ENCODE data around the gene ITGB5.
"Not testable (repeated sequence)": the region's sequence is repeated elsewhere in the genome, so short reads cannot be mapped to it uniquely, and the experiment has no call there.

Gene ITGB5

GRCh38 chr3:124837730-124838186 lies 49.4 kb downstream of the ITGB5 start:
- DNase-seq (ENCODE audit: low read depth in 2 of 2, low spot score in 1 of 2): no peak

- DNase-seq (ENCODE audit: low read depth in 2 of 2, low spot score in 1 of 2): no peak
These were observed 50.1 kb downstream of the ITGB5 start for GRCh38 chr3:124837065-124837464.

- DNase-seq (ENCODE audit: low read depth in 2 of 2, low spot score in 1 of 2): no peak
These were observed 50.7 kb downstream of the ITGB5 start for GRCh38 chr3:124836448-124836847.

GRCh38 chr3:124834723-124835718 lies 52.1 kb downstream of the ITGB5 start:
- DNase-seq (ENCODE audit: low read depth in 2 of 2, low spot score in 1 of 2): peak; percentile 7 to 9

- DNase-seq (ENCODE audit: low read depth in 2 of 2, low spot score in 1 of 2): no peak
These were observed 53.3 kb downstream of the ITGB5 start for GRCh38 chr3:124833710-124834332.

GRCh38 chr3:124832782-124833709 lies 54.1 kb downstream of the ITGB5 start:
- no peak for DNase-seq (ENCODE audit: low read depth in 2 of 2, low spot score in 1 of 2)

GRCh38 chr3:124831628-124832199 lies 55.5 kb downstream of the ITGB5 start:
- DNase-seq (ENCODE audit: low read depth in 2 of 2, low spot score in 1 of 2): no peak

GRCh38 chr3:124829819-124830554 lies 57.2 kb downstream of the ITGB5 start:
- no peak for DNase-seq (ENCODE audit: low read depth in 2 of 2, low spot score in 1 of 2)

GRCh38 chr3:124829178-124829818 lies 57.9 kb downstream of the ITGB5 start:
- no peak for DNase-seq (ENCODE audit: low read depth in 2 of 2, low spot score in 1 of 2)

- DNase-seq (ENCODE audit: low read depth in 2 of 2, low spot score in 1 of 2): not testable (repeated sequence)
These were observed 59.5 kb downstream of the ITGB5 start for GRCh38 chr3:124827476-124828206.

- DNase-seq (ENCODE audit: low read depth in 2 of 2, low spot score in 1 of 2): no peak
These were observed 60.5 kb downstream of the ITGB5 start for GRCh38 chr3:124826703-124827102.

GRCh38 chr3:124824286-124824915 lies 62.8 kb downstream of the ITGB5 start:
- no peak for DNase-seq (ENCODE audit: low read depth in 2 of 2, low spot score in 1 of 2)

- no peak for DNase-seq (ENCODE audit: low read depth in 2 of 2, low spot score in 1 of 2)
These were observed 63.5 kb downstream of the ITGB5 start for GRCh38 chr3:124823648-124824047.

- no peak for DNase-seq (ENCODE audit: low read depth in 2 of 2, low spot score in 1 of 2)
These were observed 64.0 kb downstream of the ITGB5 start for GRCh38 chr3:124823206-124823605.

- DNase-seq (ENCODE audit: low read depth in 2 of 2, low spot score in 1 of 2): no peak
These were observed 65.8 kb downstream of the ITGB5 start for GRCh38 chr3:124821356-124821755.

GRCh38 chr3:124818398-124819091 lies 68.6 kb downstream of the ITGB5 start:
- DNase-seq (ENCODE audit: low read depth in 2 of 2, low spot score in 1 of 2): no peak

- no peak for DNase-seq (ENCODE audit: low read depth in 2 of 2, low spot score in 1 of 2)
These were observed 70.1 kb downstream of the ITGB5 start for GRCh38 chr3:124817079-124817478.

- no peak for DNase-seq (ENCODE audit: low read depth in 2 of 2, low spot score in 1 of 2)
These were observed 71.0 kb downstream of the ITGB5 start for GRCh38 chr3:124816206-124816605.

All from stimulated activated CD8-positive, alpha-beta memory T cell treated with anti-CD3 and anti-CD28 coated beads, Interleukin-4, amount 100 ng/mL, for 4 hours (primary cell).